H1 (cell line): ENCODE measurements around the gene SLC26A8.

Source experiments
- HDAC2 ChIP-seq, 2 experiments: fragments of 300-600 bp in 1 of 2; sonication (generic) in 1 of 2; IDR thresholded peaks; 2 replicates each; pipeline ENCODE4 v1.6.1; 2011 to 2012; ENCODE audit warnings: low read depth in 2 of 2, low read length in 2 of 2, mild to moderate bottlenecking in 2 of 2, moderate library complexity in 2 of 2, borderline replicate concordance in 1 of 2, inconsistent platforms in 1 of 2
- JUN ChIP-seq: IDR thresholded peaks from 2 replicates; pipeline ENCODE4 v1.6.1; 2011; ENCODE audit warnings: low read depth, mild to moderate bottlenecking, improper control_type of control experiment, low read length
- JUND ChIP-seq: IDR thresholded peaks from 2 replicates; pipeline ENCODE4 v1.6.1; 2011; ENCODE audit warnings: mild to moderate bottlenecking, improper control_type of control experiment, low read length
- POLR2A ChIP-seq, 2 experiments: IDR thresholded peaks; 1 replicate in 1 of 2; 2 replicates in 1 of 2; pipeline ENCODE4 v1.6.1; 2011; ENCODE audit warnings: low read depth in 2 of 2, low read length in 2 of 2, mild to moderate bottlenecking in 2 of 2; ENCODE audit errors: control extremely low read depth in 1 of 2
- RNF2 ChIP-seq: fragments of 200-900, 300-1000 bp; sonication (generic); IDR thresholded peaks from 2 replicates; pipeline ENCODE4 v1.7.1; 2016; ENCODE audit warnings: borderline replicate concordance, low read depth, mild to moderate bottlenecking, antibody characterized with exemption, low read length; ENCODE audit not compliant: poor library complexity, severe bottlenecking; ENCODE audit errors: missing control alignments
- SIRT6 ChIP-seq: IDR thresholded peaks from one replicate; pipeline ENCODE4 v1.7.1; 2012; ENCODE audit warnings: low read length, inconsistent platforms
- SP1 ChIP-seq: IDR thresholded peaks from 2 replicates; pipeline ENCODE4 v1.6.1; 2011; ENCODE audit warnings: low read depth, low read length
- YY1 ChIP-seq: IDR thresholded peaks from 2 replicates; pipeline ENCODE4 v1.6.1; 2011; ENCODE audit warnings: low read depth, mild to moderate bottlenecking, low read length
- TF ChIP-seq, protein P1 (sequence below), 3 experiments: IDR thresholded peaks; 1 replicate in 2 of 3; 2 replicates in 1 of 3; pipeline versions ENCODE4 v1.5.1 to v1.6.1; 2011; ENCODE audit warnings: low read length in 3 of 3, mild to moderate bottlenecking in 3 of 3, inconsistent platforms in 2 of 3, low read depth in 1 of 3, moderate library complexity in 1 of 3; ENCODE audit not compliant: insufficient read depth in 1 of 3; ENCODE audit errors: control extremely low read depth in 1 of 3
- TF ChIP-seq, protein P2 (sequence below): IDR thresholded peaks from 2 replicates; pipeline ENCODE4 v1.6.1; 2011; ENCODE audit warnings: low read length, improper control_type of control experiment

DNA sequence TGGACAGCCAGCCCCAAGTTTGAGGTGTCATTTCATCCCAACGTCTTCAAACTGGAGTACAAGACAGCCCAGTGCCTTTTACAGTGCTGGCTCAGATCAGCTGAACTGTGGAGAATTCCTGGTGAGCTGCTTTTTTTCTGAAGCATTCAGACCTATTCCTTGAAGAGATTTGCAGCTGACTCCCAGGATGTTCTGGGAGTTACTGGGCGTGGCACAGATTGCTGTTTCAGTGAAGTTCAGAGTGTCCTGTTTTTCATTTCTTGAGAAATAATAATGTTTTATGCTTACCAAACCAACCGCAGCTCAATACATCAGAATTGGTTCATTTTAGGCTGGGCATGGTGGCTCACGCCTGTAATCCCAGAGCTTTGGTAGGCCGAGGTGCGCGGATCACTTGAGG lies 70.1 kb downstream of the SLC26A8 start:
- TF ChIP-seq, protein P1, sequence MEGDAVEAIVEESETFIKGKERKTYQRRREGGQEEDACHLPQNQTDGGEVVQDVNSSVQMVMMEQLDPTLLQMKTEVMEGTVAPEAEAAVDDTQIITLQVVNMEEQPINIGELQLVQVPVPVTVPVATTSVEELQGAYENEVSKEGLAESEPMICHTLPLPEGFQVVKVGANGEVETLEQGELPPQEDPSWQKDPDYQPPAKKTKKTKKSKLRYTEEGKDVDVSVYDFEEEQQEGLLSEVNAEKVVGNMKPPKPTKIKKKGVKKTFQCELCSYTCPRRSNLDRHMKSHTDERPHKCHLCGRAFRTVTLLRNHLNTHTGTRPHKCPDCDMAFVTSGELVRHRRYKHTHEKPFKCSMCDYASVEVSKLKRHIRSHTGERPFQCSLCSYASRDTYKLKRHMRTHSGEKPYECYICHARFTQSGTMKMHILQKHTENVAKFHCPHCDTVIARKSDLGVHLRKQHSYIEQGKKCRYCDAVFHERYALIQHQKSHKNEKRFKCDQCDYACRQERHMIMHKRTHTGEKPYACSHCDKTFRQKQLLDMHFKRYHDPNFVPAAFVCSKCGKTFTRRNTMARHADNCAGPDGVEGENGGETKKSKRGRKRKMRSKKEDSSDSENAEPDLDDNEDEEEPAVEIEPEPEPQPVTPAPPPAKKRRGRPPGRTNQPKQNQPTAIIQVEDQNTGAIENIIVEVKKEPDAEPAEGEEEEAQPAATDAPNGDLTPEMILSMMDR (IDR thresholded peaks at IDR 0.05; ENCODE audit: control extremely low read depth in 1 of 3, insufficient read depth in 1 of 3, low read depth in 1 of 3, low read length in 3 of 3), result no peak
- no peak for TF ChIP-seq POLR2A (IDR thresholded peaks at IDR 0.05; ENCODE audit: control extremely low read depth in 1 of 2, low read depth in 2 of 2, low read length in 2 of 2)
- TF ChIP-seq SIRT6, result no peak
- TF ChIP-seq SP1, result no peak
- TF ChIP-seq JUND, result no peak
- TF ChIP-seq YY1, result no peak
- TF ChIP-seq RNF2, result no peak
- TF ChIP-seq, protein P2, sequence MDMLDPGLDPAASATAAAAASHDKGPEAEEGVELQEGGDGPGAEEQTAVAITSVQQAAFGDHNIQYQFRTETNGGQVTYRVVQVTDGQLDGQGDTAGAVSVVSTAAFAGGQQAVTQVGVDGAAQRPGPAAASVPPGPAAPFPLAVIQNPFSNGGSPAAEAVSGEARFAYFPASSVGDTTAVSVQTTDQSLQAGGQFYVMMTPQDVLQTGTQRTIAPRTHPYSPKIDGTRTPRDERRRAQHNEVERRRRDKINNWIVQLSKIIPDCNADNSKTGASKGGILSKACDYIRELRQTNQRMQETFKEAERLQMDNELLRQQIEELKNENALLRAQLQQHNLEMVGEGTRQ, result no peak
- no peak for TF ChIP-seq HDAC2 (IDR thresholded peaks at IDR 0.05; ENCODE audit: borderline replicate concordance in 1 of 2, low read depth in 2 of 2, low read length in 2 of 2)
- no peak for TF ChIP-seq JUN
